ENCODE results near the gene STK24. TPM values are rescaled to one million over a fixed set of nuclear protein-coding genes. Genes with fewer than 3 reads are reported as not detected.

The STK24 gene
- total RNA-seq, 4 donors from 2014 or later, result 28.7 to 68.4 (median 49.4) TPM

GRCh38 chr13:98429977-98430736 lies 146.8 kb downstream of the STK24 start:
- Histone ChIP-seq H3K4me1 (peaks cover 6 to 15% of the 10 kb centered on the region in 2 donors), H3K4me3 (no peak overlapping the region), H3K9me3 (no peaks in the 10 kb centered on the region), H3K27me3 (no peaks in the 10 kb centered on the region), H3K36me3 (no peaks in the 10 kb centered on the region), H3K27ac (no peak overlapping the region)
- in situ Hi-C loops (cut with MboI; ENCODE audit: low sequenced_read_pairs in 4 of 4), result no loop called here
- intact Hi-C loops (cut with DNase I; ENCODE audit: low total_unique reads), result no loop called here
- no peak for DNase-seq
- TF ChIP-seq POLR2A (IDR thresholded peaks at IDR 0.05) (no peak), CTCF (IDR thresholded peaks at IDR 0.05 in 4 of 5, conservative IDR thresholded peaks at IDR 0.05 in 1 of 5) (no peak)
- ATAC-seq, result no peak

DNA sequence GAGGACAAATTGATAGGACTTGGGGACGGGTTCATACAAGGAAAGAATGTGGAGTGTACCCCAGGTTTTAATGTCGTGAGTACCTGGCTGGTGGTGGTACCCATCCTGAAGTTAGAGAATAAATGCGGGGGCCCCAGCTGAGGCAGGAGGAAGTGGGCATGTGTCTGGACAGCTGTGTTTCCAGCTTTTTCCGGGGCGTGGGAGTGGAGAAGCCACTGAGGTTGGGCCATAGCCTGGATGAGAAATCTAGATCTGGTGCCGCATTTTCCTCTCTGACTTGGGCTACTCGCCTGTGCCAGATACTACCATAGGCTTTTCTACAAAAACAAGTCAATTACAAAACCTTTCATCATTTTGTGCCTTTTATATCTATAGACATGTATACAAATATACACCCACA lies 147.4 kb downstream of the STK24 start:
- Histone ChIP-seq H3K27me3 (no peaks in the 10 kb centered on the region), H3K36me3 (no peaks in the 10 kb centered on the region), H3K9me3 (no peaks in the 10 kb centered on the region), H3K4me3 (no peak overlapping the region), H3K4me1 (peaks cover 6 to 15% of the 10 kb centered on the region in 2 donors), H3K27ac (no peak overlapping the region)
- ATAC-seq (no peak), DNase-seq (no peak)
- in situ Hi-C loops (cut with MboI; ENCODE audit: low sequenced_read_pairs in 4 of 4), result no loop called here
- intact Hi-C loops (cut with DNase I; ENCODE audit: low total_unique reads), result no loop called here
- no peak for TF ChIP-seq CTCF (IDR thresholded peaks at IDR 0.05 in 4 of 5, conservative IDR thresholded peaks at IDR 0.05 in 1 of 5)
- TF ChIP-seq POLR2A (IDR thresholded peaks at IDR 0.05), result no peak

DNA sequence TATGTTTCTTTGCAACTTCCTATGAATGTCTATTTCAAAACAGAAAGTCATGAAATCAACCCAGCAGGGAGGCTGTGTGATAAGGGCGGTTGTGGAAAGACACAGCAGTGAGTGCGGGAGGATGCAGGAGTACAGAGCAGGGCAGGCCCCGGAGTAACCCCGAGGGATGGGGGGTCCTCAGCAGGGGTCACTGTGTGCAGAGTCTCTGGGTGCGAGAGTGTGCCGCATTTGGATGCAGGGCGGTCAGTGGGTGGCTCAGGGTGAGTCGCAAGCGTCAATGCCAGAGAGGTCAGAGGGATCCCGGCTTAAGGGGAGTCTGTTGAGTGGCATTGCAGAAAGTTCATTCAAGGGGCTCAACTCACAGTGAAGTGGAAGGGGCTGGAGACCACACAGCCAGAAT lies 147.8 kb downstream of the STK24 start:
- no peaks in the 10 kb centered on the region for H3K27me3 ChIP-seq
- no peak overlapping the region for H3K4me3 ChIP-seq
- in situ Hi-C loops (cut with MboI; ENCODE audit: low sequenced_read_pairs in 4 of 4) (no loop called here), intact Hi-C loops (cut with DNase I; ENCODE audit: low total_unique reads) (no loop called here)
- no peak overlapping the region for H3K27ac ChIP-seq
- no peak for DNase-seq
- peaks cover 6 to 15% of the 10 kb centered on the region in 2 donors for H3K4me1 ChIP-seq
- H3K36me3 ChIP-seq, result no peaks in the 10 kb centered on the region
- no peak for TF ChIP-seq POLR2A (IDR thresholded peaks at IDR 0.05)
- no peak for TF ChIP-seq CTCF (IDR thresholded peaks at IDR 0.05 in 4 of 5, conservative IDR thresholded peaks at IDR 0.05 in 1 of 5)
- no peaks in the 10 kb centered on the region for H3K9me3 ChIP-seq
- ATAC-seq, result no peak

GRCh38 chr13:98428256-98428966 lies 148.5 kb downstream of the STK24 start:
- Histone ChIP-seq H3K27me3 (no peaks in the 10 kb centered on the region), H3K27ac (no peak overlapping the region), H3K4me1 (peaks cover 6 to 15% of the 10 kb centered on the region in 2 donors), H3K4me3 (peak overlapping the region in 1 of 4 donors; percentile 31), H3K36me3 (no peaks in the 10 kb centered on the region), H3K9me3 (no peaks in the 10 kb centered on the region)
- no peak for DNase-seq
- TF ChIP-seq CTCF (IDR thresholded peaks at IDR 0.05 in 4 of 5, conservative IDR thresholded peaks at IDR 0.05 in 1 of 5) (no peak), POLR2A (IDR thresholded peaks at IDR 0.05) (no peak)
- intact Hi-C loops (cut with DNase I; ENCODE audit: low total_unique reads), result no loop called here
- no peak for ATAC-seq
- in situ Hi-C loops (cut with MboI; ENCODE audit: low sequenced_read_pairs in 4 of 4), result no loop called here

Data from gastrocnemius medialis (tissue), 4 donors.